ENCODE data around the gene WIF1. TPM values are rescaled to one million over a fixed set of nuclear protein-coding genes. Genes with fewer than 3 reads are reported as not detected.

WIF1 gene
- total RNA-seq, 1 donor from 2014 or later: not detected

DNA sequence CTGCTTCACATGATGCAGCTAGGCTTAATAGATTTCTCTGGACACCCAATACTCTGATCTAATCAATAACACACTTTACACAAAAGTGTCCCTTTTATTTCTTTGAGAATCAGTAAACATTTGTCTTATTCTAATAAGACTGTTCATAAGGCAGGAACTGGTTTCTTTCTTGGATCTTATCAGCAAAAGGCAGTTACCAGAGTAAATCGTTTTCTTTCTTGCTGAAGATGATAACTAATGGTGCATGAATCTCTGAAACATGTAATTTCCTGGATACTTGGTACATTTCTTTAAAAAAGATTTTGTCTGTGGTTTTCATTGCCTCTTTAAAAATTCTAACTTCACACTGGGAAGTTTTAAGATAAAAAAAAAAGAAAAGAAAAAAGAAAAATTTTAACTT is 39.6 kb downstream of the WIF1 start:
- Histone ChIP-seq H3K36me3 (ENCODE audit: control insufficient read depth, insufficient read depth, low read length) (no peaks in the 10 kb centered on the region), H3K4me3 (ENCODE audit: low read depth, low read length) (no peak overlapping the region)
- DNase-seq (ENCODE audit: low read depth): no peak

GRCh38 chr12:65074932-65075331 is 46.2 kb downstream of the WIF1 start:
- H3K36me3 ChIP-seq (ENCODE audit: control insufficient read depth, insufficient read depth, low read length): no peaks in the 10 kb centered on the region
- H3K4me3 ChIP-seq (ENCODE audit: low read depth, low read length): no peak overlapping the region
- TF ChIP-seq, protein P1, sequence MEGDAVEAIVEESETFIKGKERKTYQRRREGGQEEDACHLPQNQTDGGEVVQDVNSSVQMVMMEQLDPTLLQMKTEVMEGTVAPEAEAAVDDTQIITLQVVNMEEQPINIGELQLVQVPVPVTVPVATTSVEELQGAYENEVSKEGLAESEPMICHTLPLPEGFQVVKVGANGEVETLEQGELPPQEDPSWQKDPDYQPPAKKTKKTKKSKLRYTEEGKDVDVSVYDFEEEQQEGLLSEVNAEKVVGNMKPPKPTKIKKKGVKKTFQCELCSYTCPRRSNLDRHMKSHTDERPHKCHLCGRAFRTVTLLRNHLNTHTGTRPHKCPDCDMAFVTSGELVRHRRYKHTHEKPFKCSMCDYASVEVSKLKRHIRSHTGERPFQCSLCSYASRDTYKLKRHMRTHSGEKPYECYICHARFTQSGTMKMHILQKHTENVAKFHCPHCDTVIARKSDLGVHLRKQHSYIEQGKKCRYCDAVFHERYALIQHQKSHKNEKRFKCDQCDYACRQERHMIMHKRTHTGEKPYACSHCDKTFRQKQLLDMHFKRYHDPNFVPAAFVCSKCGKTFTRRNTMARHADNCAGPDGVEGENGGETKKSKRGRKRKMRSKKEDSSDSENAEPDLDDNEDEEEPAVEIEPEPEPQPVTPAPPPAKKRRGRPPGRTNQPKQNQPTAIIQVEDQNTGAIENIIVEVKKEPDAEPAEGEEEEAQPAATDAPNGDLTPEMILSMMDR (IDR thresholded peaks at IDR 0.05; ENCODE audit: insufficient read depth, low read length, poor library complexity, severe bottlenecking): peak; percentile 31
- no peak for DNase-seq (ENCODE audit: low read depth)
- no peaks in the 10 kb centered on the region for H3K27me3 ChIP-seq (ENCODE audit: control insufficient read depth, insufficient read depth, low read length)

More for the DNA sequence above, 39.6 kb downstream of the WIF1 start:
- TF ChIP-seq, protein P1 (IDR thresholded peaks at IDR 0.05; ENCODE audit: insufficient read depth, low read length, poor library complexity, severe bottlenecking): no peak
- no peaks in the 10 kb centered on the region for H3K27me3 ChIP-seq (ENCODE audit: control insufficient read depth, insufficient read depth, low read length)

GRCh38 chr12:65069336-65069735 is 51.8 kb downstream of the WIF1 start:
- H3K27me3 ChIP-seq (ENCODE audit: control insufficient read depth, insufficient read depth, low read length): no peaks in the 10 kb centered on the region
- TF ChIP-seq, protein P1 (IDR thresholded peaks at IDR 0.05; ENCODE audit: insufficient read depth, low read length, poor library complexity, severe bottlenecking): no peak
- DNase-seq (ENCODE audit: low read depth): no peak
- no peak overlapping the region for H3K4me3 ChIP-seq (ENCODE audit: low read depth, low read length)
- no peaks in the 10 kb centered on the region for H3K36me3 ChIP-seq (ENCODE audit: control insufficient read depth, insufficient read depth, low read length)

- no peak overlapping the region for H3K4me3 ChIP-seq (ENCODE audit: low read depth, low read length)
- DNase-seq (ENCODE audit: low read depth): no peak
- TF ChIP-seq, protein P1 (IDR thresholded peaks at IDR 0.05; ENCODE audit: insufficient read depth, low read length, poor library complexity, severe bottlenecking): no peak
- H3K36me3 ChIP-seq (ENCODE audit: control insufficient read depth, insufficient read depth, low read length): no peaks in the 10 kb centered on the region
- H3K27me3 ChIP-seq (ENCODE audit: control insufficient read depth, insufficient read depth, low read length): no peaks in the 10 kb centered on the region
Observed at GRCh38 chr12:65067383-65067782, 53.7 kb downstream of the WIF1 start.

DNA sequence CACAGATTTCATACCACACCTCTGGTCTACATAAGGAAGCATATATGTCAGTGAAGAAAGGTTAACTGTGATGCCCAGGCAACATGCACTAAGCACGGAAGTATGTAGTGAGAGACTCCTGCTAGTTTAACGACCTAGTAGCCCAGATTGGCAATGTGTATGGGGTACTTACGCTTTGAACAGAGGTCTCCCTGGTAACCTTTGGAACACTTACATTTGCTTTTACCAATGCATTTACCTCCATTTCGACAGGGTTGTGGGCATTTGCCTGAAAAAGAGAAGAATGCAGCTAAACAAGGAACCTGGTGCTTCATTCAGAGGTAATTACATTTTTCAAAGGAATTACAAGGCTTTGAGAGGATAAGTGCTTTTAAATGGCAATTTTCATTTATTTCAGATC is 65.2 kb downstream of the WIF1 start:
- TF ChIP-seq, protein P1 (IDR thresholded peaks at IDR 0.05; ENCODE audit: insufficient read depth, low read length, poor library complexity, severe bottlenecking): no peak
- no peaks in the 10 kb centered on the region for H3K36me3 ChIP-seq (ENCODE audit: control insufficient read depth, insufficient read depth, low read length)
- no peak for DNase-seq (ENCODE audit: low read depth)
- H3K4me3 ChIP-seq (ENCODE audit: low read depth, low read length): no peak overlapping the region
- H3K27me3 ChIP-seq (ENCODE audit: control insufficient read depth, insufficient read depth, low read length): peaks cover 2% of the 10 kb centered on the region

GRCh38 chr12:65051218-65051617 is 69.9 kb downstream of the WIF1 start:
- peaks cover 2% of the 10 kb centered on the region for H3K27me3 ChIP-seq (ENCODE audit: control insufficient read depth, insufficient read depth, low read length)
- no peaks in the 10 kb centered on the region for H3K36me3 ChIP-seq (ENCODE audit: control insufficient read depth, insufficient read depth, low read length)
- H3K4me3 ChIP-seq (ENCODE audit: low read depth, low read length): no peak overlapping the region
- TF ChIP-seq, protein P1 (IDR thresholded peaks at IDR 0.05; ENCODE audit: insufficient read depth, low read length, poor library complexity, severe bottlenecking): no peak
- DNase-seq (ENCODE audit: low read depth): no peak
